Measurements from ENCODE around the gene PACSIN3. TPM values are rescaled to one million over a fixed set of nuclear protein-coding genes. Genes with fewer than 3 reads are reported as not detected.
A peak's percentile ranks its signal among the peaks of the same experiment; 100 is the strongest.

Gene PACSIN3
- total and polyA plus RNA-seq, 2 of the 13 experiments (the other 11 are each of a cell fraction or from before 2014, with no cell fraction given): 47.9 to 93.3 TPM

DNA sequence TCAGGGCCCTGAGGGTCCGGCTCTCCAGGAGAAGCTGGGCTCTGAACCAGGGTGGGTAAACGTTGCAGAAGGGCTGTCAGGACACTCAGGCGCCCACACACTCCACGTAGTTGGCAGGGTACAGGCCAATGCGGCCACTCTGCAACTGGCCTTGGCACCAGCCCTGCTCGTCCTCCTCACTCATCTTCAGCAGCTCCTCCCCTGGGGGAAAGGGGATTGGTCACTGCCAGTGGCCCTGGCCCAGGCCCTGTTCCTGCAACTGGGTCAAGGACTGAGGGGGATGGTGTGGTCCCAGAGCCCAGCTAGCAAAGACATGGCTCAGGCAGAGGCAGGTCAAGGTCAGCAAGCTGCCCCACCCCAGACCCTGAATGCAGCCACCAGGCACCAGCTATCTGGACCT is 8.4 kb downstream of the PACSIN3 start (continued):
- no peak for TF ChIP-seq ZNF652 (CRISPR knock-in tag; IDR thresholded peaks at IDR 0.05; ENCODE audit: borderline replicate concordance, low read depth)
- TF ChIP-seq, protein P1, sequence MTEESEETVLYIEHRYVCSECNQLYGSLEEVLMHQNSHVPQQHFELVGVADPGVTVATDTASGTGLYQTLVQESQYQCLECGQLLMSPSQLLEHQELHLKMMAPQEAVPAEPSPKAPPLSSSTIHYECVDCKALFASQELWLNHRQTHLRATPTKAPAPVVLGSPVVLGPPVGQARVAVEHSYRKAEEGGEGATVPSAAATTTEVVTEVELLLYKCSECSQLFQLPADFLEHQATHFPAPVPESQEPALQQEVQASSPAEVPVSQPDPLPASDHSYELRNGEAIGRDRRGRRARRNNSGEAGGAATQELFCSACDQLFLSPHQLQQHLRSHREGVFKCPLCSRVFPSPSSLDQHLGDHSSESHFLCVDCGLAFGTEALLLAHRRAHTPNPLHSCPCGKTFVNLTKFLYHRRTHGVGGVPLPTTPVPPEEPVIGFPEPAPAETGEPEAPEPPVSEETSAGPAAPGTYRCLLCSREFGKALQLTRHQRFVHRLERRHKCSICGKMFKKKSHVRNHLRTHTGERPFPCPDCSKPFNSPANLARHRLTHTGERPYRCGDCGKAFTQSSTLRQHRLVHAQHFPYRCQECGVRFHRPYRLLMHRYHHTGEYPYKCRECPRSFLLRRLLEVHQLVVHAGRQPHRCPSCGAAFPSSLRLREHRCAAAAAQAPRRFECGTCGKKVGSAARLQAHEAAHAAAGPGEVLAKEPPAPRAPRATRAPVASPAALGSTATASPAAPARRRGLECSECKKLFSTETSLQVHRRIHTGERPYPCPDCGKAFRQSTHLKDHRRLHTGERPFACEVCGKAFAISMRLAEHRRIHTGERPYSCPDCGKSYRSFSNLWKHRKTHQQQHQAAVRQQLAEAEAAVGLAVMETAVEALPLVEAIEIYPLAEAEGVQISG (CRISPR knock-in tag; IDR thresholded peaks at IDR 0.05): peak; percentile 47
- TF ChIP-seq FOXA1 (IDR thresholded peaks at IDR 0.05): no peak
- 0 out of 2 replicates have a peak, but pooled peaks have one; percentile 18 for TF ChIP-seq FOXA1 (CRISPR knock-in tag; IDR thresholded peaks at IDR 0.05)
- TF ChIP-seq ZKSCAN5 (CRISPR knock-in tag; IDR thresholded peaks at IDR 0.05): no peak
- TF ChIP-seq PHF21A (CRISPR knock-in tag; IDR thresholded peaks at IDR 0.05): peak; percentile 70; the same call in 1 of the 2 replicates
- no peak for TF ChIP-seq SOX13 (IDR thresholded peaks at IDR 0.05)
- TF ChIP-seq SOX13 (CRISPR knock-in tag; conservative IDR thresholded peaks at IDR 0.05 in 1 of 2, IDR thresholded peaks at IDR 0.05 in 1 of 2): peak in 1 of 2 experiments; percentile 45; a peak in 2 of 4 replicates
- TF ChIP-seq, protein P2, sequence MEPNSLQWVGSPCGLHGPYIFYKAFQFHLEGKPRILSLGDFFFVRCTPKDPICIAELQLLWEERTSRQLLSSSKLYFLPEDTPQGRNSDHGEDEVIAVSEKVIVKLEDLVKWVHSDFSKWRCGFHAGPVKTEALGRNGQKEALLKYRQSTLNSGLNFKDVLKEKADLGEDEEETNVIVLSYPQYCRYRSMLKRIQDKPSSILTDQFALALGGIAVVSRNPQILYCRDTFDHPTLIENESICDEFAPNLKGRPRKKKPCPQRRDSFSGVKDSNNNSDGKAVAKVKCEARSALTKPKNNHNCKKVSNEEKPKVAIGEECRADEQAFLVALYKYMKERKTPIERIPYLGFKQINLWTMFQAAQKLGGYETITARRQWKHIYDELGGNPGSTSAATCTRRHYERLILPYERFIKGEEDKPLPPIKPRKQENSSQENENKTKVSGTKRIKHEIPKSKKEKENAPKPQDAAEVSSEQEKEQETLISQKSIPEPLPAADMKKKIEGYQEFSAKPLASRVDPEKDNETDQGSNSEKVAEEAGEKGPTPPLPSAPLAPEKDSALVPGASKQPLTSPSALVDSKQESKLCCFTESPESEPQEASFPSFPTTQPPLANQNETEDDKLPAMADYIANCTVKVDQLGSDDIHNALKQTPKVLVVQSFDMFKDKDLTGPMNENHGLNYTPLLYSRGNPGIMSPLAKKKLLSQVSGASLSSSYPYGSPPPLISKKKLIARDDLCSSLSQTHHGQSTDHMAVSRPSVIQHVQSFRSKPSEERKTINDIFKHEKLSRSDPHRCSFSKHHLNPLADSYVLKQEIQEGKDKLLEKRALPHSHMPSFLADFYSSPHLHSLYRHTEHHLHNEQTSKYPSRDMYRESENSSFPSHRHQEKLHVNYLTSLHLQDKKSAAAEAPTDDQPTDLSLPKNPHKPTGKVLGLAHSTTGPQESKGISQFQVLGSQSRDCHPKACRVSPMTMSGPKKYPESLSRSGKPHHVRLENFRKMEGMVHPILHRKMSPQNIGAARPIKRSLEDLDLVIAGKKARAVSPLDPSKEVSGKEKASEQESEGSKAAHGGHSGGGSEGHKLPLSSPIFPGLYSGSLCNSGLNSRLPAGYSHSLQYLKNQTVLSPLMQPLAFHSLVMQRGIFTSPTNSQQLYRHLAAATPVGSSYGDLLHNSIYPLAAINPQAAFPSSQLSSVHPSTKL (CRISPR knock-in tag; IDR thresholded peaks at IDR 0.05): peak; percentile 77
- TF ChIP-seq NFE2 (CRISPR knock-in tag; IDR thresholded peaks at IDR 0.05): no peak
- TF ChIP-seq, protein P3, sequence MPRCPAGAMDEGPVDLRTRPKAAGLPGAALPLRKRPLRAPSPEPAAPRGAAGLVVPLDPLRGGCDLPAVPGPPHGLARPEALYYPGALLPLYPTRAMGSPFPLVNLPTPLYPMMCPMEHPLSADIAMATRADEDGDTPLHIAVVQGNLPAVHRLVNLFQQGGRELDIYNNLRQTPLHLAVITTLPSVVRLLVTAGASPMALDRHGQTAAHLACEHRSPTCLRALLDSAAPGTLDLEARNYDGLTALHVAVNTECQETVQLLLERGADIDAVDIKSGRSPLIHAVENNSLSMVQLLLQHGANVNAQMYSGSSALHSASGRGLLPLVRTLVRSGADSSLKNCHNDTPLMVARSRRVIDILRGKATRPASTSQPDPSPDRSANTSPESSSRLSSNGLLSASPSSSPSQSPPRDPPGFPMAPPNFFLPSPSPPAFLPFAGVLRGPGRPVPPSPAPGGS (CRISPR knock-in tag; IDR thresholded peaks at IDR 0.05): peak; percentile 42
- TF ChIP-seq, protein P4, sequence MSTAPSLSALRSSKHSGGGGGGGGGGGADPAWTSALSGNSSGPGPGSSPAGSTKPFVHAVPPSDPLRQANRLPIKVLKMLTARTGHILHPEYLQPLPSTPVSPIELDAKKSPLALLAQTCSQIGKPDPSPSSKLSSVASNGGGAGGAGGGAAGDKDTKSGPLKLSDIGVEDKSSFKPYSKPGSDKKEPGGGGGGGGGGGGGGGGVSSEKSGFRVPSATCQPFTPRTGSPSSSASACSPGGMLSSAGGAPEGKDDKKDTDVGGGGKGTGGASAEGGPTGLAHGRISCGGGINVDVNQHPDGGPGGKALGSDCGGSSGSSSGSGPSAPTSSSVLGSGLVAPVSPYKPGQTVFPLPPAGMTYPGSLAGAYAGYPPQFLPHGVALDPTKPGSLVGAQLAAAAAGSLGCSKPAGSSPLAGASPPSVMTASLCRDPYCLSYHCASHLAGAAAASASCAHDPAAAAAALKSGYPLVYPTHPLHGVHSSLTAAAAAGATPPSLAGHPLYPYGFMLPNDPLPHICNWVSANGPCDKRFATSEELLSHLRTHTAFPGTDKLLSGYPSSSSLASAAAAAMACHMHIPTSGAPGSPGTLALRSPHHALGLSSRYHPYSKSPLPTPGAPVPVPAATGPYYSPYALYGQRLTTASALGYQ (CRISPR knock-in tag; IDR thresholded peaks at IDR 0.05): peak; percentile 29; the same call in 1 of the 2 replicates
- TF ChIP-seq, protein P5, sequence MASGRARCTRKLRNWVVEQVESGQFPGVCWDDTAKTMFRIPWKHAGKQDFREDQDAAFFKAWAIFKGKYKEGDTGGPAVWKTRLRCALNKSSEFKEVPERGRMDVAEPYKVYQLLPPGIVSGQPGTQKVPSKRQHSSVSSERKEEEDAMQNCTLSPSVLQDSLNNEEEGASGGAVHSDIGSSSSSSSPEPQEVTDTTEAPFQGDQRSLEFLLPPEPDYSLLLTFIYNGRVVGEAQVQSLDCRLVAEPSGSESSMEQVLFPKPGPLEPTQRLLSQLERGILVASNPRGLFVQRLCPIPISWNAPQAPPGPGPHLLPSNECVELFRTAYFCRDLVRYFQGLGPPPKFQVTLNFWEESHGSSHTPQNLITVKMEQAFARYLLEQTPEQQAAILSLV (CRISPR knock-in tag; IDR thresholded peaks at IDR 0.05; ENCODE audit: borderline replicate concordance): no peak
- TF ChIP-seq, protein P6, sequence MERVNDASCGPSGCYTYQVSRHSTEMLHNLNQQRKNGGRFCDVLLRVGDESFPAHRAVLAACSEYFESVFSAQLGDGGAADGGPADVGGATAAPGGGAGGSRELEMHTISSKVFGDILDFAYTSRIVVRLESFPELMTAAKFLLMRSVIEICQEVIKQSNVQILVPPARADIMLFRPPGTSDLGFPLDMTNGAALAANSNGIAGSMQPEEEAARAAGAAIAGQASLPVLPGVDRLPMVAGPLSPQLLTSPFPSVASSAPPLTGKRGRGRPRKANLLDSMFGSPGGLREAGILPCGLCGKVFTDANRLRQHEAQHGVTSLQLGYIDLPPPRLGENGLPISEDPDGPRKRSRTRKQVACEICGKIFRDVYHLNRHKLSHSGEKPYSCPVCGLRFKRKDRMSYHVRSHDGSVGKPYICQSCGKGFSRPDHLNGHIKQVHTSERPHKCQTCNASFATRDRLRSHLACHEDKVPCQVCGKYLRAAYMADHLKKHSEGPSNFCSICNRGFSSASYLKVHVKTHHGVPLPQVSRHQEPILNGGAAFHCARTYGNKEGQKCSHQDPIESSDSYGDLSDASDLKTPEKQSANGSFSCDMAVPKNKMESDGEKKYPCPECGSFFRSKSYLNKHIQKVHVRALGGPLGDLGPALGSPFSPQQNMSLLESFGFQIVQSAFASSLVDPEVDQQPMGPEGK (CRISPR knock-in tag; IDR thresholded peaks at IDR 0.05): peak; percentile 55; the same call in 1 of the 2 replicates
- no peak for TF ChIP-seq SRSF1 (optimal IDR thresholded peaks at IDR 0.05; ENCODE audit: low read depth, low read length)
- TF ChIP-seq RXRB (CRISPR knock-in tag; IDR thresholded peaks at IDR 0.05; ENCODE audit: borderline replicate concordance): peak; percentile 93
- peak; percentile 44 for TF ChIP-seq ZEB1 (IDR thresholded peaks at IDR 0.05; ENCODE audit: insufficient replicate concordance, low read depth)
